HG02798 (cell line): Measurements from ENCODE around the gene LARP1B.
"Not testable (repeated sequence)": the region's sequence is repeated elsewhere in the genome, so short reads cannot be mapped to it uniquely, and the experiment has no call there.

Experiments used
- ATAC-seq: cut with Tn5 transposase; IDR thresholded peaks from one replicate; pipeline ENCODE4 v1.9.1; 2021; ENCODE audit warnings: mild to moderate bottlenecking; ENCODE audit not compliant: unreplicated experiment, poor library complexity

LARP1B gene

DNA sequence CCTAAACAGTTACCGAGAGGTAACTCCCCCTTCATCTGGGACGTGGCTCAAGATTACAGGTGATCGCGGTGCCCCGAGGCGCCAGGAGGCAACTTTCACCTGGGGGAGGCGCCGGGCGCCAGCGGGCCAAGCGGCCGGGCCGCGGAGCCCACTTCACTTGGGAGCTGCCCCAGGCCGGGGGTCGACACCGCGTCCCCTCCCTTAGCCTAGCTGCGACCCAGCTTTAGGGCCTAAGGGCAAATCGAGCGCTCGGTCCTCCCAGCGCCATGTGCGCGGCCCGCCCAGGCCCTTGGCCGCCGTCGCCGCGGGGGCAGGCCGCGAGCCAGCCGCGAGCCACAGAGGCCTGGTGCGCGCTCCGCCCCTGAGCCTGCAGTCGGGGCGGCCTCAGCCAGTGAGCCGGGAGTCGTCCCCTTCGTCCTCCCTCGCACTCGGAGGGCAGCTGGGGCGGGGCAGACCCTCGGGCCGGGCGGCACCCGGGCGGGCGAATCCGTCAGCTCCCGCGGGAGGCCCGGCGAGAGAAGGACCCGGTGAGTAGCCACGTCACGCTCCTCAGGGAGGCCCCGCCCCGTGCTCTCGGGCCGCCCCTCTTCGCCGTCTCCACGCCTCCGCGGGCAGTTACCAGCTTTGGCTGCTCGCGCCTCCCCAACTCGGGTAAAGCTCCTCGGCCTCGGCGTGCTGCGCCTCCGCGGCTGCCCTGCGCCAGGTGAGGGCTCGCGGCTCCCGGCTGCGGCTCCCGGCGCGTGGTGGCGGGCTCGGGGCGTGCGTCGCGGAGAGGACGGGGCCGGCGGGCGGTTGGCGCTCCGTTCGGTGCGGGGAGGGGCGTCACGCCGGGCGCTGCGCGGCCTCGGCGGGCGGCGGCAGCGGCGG, at the start of gene LARP1B:
LARP1B (plus strand) TSS at position 614 of the 867 bp plus-strand sequence. CDS start 13,640 bp downstream, outside the sequence.
- ATAC-seq: peak; percentile 90

DNA sequence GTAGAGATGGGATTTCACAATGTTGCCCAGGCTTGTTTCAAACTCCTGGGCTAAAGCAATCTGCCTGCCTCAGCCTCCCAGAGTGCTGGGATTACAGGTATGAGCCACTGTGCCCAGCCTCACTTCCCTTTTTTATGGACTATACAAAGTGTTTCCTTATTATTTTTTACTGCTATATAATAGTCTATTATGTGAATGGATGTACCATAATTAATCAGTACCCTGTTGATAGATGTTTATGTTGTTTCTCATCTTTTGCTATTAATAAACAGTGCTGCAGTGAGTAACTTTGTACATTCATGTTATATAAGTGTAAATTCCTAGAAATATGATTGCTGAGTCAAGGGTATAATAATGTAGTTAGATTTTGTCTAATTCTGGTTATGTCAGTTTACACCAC, 35.8 kb upstream of the LARP1B start:
- no peak for ATAC-seq

DNA sequence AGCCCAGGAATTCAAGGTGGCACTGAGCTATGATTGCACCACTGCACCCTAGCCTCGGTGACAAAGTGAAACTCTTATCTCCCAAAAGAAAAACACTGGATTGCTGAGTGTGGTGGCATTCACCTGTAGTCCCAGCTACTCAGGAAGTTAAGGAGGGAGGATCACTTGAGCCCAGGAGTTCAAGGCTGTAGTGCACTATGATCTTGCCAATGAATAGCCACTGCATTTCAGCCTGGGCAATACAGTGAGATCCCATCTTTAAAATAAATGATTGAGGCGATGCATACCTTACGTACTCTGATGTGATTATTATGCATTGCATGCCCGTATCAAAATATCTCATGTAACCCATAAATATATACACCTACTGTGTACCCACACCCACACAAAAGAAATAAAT, 31.2 kb upstream of the LARP1B start:
- no peak for ATAC-seq

DNA sequence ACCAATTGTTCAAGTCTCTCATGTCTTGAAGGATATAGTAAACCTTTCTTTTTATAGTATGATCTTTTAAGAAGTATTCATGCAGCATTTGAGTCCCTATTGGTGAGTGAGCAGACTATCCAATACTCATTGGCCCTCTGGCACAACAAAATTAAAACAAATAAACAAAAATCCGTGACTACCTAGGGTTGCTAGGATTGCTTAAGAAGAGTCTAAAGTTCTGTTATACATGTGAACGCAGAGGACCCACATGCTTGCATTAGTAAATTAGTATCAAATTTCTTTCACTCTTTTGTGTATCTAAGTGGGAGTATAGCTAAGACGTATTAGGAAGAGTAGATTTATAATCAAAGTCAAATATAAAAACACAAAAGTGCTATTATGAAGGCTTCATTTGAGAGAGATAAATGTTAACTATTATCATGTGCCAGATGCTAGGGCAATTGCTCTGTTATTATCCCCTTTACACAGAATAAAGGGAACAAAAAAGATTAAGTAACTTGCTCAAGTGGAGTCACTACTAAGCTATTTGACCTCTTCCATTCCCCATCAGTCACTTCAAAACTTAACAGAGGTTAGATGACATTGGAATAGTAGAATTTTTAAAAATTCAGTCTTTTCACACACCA, 29.2 kb upstream of the LARP1B start:
- no peak for ATAC-seq

DNA sequence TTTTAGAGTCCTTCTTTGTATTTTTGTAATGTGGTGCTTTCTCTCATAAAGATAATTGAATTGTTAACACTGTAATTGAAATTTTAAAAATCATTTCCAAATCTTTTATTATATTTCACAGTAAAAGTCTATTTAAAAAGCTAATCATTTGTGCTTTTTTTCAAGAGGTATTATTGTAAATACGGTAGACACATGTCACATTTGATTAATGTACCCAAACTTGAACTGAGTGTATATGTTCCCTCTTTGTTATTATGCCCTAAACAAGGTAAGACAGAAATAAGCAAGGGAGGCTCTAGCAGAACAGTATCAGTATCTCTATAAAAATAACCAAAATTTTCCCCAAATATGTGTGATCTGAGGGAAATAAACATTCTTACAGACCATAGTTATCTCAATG, 21.5 kb upstream of the LARP1B start:
- ATAC-seq: no peak

DNA sequence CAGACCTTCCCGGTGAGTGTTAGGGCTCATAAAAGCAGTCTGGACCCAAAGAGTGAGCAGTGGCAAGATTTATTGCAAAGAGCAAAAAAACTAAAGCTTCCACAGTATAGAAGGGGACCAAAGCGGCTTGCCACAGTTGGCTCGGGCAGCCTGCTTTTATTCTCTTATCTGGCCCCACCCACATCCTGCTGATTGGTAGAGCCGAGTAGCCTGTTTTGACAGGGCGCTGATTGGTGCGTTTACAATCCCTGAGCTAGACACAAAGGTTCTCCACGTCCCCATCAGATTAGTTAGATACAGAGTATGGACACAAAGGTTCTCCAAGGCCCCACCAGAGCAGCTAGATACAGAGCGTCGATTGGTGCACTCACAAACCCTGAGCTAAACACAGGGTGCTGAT, 14.1 kb upstream of the LARP1B start:
- ATAC-seq: not testable (repeated sequence)

DNA sequence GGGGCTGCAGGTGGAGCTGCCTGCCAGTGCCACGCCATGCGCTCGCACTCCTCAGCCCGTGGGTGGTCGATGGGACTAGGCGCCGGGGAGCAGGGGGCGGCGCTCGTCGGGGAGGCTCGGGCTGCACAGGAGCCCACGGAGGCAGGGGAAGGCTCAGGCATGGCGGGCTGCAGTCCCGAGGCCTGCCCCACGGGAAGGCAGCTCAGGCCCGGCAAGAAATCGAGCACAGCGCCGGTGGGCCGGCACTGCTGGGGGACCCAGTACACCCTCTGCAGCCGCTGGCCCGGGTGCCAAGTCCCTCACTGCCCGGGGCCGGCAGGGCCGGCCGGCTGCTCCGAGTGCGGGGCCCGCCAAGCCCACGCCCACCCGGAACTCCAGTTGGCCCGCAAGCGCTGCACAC, 13.6 kb upstream of the LARP1B start:
- ATAC-seq: not testable (repeated sequence)

DNA sequence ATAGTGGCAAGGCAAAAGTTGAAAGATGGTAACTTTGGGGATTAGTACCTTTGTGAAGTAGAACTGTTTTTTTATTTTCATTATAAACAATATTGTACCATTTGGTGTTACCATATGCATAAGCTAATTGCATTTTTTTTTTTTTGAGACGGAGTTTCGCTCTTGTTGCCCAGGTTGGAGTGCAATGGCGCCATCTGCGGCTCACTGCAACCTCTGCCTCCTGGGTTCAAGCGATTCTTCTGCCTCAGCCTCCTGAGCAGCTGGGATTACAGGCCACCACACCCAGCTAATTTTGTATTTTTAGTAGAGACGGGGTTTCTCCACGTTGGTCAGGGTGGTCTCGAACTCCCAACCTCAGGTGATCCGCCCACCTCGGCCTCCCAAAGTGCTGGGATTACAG, 9.9 kb upstream of the LARP1B start:
- not testable (repeated sequence) for ATAC-seq

DNA sequence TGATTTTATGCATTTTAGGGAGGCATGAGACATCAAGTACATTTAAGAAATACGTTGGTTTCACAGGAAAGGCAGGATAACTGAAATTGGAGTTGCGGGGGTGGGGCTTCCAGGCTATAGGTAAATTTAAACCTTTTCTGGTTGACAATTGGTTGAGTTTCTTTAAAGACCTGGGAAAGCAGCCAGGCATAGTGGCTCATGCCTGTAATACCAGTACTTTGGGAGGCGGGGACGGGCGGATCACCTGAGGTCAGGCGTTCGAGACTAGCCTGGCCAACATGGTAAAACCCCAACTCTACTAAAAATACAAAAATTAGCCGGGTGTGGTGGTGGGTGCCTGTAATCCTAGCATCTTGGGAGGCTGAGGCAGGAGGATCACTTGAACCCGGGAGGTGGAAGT, 6.2 kb upstream of the LARP1B start:
- ATAC-seq: not testable (repeated sequence)

DNA sequence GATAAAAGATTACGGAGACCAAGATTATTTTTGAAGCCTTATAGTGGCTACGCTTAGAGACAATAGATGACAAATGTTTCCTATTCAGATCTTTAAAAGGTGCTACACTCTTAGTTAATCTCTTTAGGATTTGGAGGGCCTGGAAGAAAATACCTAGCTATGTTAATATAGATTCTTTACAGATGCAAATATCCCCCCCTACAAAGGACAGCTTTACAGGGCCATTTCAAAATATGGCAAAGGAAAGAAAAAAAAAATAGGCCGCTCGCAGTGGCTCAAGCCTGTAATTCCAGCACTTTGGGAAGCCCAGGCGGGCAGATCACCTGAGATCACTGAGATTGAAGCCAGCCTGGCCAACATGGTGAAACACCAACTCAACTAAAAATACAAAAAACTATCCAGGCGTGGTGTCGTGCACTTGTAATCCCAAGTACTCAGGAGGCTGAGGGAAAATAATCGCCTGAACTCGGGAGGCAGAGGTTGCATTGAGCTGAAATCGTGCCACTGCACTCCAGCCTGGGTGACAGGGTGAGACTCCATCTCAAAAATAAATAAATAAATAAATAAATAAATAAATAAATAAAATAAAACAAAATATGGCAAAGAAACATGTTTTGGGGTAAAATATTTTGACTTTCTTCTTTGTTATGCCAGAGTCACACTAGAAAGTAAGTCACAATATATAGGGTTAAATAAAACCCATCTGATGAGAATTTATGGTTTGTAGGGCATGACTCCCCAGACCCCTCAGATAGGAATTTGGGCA, 5.5 kb upstream of the LARP1B start:
- ATAC-seq: not testable (repeated sequence)

DNA sequence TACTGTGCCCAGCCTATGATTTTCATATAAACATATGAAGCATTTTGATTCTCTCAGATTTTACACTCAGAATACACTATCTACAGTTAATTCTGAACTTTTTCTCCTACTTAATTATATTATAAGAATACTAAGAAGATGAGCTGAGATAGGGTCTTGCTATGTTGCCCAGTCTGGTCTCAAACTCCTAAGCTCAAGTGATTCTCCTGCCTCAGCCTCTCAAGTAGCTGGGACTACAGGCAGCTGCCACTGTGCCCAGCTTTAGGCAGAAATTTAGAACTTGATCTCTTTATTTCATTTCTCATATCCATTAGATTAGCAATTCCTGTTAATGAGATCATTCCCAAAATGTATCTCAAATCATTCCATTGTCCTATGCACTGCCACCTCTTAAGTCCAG, 4.7 kb upstream of the LARP1B start:
- ATAC-seq: no peak

DNA sequence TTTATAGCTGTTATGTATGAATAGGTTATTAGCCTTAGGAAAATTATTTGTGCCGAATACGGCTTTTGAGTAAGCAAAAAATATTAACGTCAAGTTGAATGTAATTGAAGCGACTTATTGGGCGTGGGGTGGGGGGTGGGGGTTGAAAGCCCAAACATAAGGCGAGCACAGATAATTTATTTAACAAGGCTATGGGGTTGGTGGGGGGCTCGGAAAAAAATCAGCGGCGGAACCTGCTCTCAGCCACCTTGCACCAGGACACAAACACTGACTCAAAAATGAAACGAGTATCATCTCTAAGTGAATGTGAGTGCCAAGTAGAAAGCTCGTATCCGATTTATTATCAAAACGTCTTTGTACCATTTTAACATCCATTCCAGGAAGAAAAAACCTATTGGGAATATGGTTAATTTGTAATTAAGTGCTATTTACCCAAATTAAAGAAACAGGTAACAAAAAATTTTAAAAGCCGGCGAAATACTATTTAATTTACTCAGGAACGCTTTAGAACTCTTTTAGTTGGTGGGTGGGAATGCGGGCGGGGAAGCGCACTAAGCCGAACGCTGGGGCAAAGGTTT, 902 bp upstream of the LARP1B start:
- ATAC-seq: no peak

DNA sequence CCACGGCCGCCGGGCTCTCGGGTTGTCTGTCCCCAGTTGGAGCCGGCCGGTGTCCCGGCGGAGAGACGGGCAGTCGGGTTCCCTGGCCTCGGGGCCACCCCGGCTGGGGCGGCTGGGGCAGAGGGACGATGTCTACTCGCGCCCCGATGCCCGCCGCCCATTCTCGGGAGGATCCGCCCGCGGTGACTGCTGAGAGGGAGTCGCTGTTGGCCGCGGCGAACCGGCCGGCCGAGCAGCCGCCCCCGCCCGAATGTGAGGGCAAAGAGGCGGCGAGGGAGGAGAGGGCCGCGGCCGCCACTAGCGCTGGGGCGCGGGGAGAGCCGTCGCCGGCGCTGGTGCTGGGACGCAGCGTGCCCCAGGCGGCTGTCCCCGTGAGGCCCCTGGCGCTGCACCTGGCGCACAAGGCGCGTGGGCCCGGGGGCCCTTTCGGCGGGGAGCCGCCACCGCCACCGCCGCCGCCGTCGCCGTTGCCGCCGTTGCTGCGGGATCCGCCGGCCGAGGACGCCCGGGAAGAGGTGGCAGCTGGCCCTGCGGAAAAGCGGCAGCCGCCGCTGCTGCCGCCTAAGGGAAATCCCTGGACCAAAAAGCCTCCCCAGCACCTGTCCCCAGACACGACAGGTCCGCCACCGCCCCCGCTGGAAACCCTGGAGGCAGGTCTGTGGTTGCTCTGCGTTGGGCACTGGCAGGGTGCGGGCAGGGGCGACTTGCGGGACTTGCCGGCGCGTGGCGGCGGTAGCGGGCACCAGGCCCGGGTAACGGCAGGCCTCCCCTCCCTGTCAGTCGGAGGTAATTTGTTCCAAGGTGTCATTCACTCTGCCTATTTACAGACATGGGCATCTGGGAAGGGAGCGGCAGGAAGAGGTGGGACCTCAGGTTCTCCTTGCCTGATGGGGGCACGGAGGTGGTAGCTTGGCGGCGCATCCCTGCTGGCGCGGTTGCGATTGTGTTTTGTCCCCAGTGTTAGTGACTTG, 739 bp downstream of the LARP1B start:
- ATAC-seq: peak; percentile 39

DNA sequence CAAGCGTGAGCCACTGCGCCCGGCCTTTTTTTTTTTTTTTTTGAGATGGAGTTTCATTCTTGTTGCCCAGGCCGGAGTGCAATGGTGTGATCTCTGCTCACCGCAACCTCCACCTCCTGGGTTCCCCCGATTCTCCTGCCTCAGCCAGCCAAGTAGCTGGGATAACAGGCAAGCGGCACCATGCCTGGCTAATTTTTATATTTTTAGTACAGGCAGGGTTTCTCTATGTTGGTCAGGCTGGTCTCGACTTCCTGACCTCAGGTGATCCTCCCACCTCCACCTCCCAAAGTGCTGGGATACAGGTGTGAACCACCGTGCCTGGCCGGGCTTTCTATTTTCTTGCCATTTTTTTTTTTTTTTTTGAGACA, 5.3 kb downstream of the LARP1B start:
- ATAC-seq: not testable (repeated sequence)

DNA sequence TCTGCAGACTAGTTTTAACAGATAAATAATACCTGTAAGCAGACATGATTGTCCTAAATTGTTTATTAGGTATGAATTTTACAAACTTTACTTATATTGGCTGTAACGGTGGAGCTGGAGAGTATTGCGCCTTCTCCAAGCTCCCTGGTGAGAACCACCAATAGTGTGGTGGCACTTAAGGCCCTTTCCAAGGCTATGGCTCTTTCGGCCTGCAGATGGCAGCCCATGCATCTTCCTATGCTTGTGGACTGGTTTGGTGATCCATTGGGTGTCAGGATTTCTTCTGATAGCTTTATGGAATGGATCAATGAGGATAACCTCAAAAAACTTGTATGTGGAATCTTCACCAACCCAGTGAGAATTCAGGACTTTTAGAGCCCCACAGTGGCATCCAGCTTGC, 7.8 kb downstream of the LARP1B start:
- ATAC-seq: peak; percentile 39

DNA sequence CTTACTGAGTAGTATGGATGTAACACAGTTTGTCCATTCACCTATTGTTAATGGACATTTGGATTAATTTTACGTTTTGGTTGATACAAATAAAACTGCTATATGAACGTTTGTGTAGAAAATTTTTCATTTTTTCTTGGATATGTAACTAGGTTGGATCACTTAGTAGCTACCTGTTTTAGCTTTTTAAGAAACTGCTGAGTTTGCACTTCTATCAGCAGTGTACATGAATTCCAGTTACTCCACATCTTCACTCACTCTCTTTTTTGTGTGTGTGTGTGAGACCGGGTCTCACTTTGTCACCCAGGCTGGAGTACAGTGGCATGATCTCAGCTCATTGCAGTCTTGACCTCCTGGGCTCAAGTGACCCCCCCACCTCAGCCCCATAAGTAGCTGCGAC, 15.4 kb downstream of the LARP1B start:
- no peak for ATAC-seq

DNA sequence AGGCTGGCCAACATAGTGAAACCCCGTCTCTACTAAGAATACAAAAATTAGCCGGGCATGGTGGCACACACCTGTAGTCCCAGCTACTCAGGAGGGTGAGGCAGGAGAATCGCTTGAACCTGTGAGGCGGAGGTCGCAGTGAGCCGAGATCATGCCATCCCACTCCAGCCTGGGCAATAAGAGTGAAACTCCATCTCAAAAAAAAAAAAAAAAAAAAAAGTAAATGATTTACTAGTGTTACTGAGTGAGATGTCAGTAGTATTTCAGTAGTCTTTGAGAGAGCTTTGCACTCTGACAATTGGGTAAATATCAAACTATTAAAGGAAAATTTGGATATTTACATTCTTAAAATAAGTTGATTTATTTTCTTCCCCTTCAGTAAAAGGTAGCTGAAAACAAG, 34.2 kb downstream of the LARP1B start:
- not testable (repeated sequence) for ATAC-seq

DNA sequence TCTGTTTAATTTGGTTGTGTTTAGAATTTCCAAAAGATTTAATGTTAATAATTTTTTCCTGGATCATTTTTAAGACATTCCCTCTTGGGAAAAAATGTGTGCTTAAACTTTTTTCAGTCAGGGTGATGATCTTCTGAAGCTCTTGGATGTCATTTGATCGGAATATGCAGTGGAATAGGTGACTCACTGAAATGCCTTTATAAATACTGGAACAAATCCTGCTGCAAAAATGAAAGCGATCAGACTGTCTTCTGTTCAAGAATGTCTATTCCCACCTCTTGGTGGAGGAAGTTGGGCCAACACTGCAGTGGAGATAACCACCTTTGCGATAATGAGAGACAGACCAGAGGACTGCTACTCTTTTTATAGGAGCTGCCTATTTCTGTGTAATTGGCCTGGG, 46.7 kb downstream of the LARP1B start:
- no peak for ATAC-seq

DNA sequence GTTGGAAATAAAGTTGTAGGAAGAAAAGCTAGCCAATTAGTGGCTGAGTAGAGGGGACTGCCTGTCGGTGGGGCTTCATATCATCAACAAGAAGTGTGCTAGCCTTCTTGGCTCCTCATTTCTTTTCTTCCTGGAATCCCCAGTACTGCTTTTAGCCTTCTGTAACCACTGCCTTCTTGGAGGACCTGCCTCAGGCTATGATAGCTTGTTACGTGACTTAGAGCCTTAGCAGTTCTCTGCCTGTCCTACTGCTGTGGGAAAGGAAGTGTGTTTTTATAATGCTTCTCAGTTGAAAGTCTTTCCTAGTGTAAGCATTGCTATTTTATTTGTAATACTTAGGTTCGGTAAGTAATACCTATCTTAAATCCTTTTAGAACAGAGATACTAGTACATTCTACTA, 61.9 kb downstream of the LARP1B start:
- ATAC-seq: no peak

DNA sequence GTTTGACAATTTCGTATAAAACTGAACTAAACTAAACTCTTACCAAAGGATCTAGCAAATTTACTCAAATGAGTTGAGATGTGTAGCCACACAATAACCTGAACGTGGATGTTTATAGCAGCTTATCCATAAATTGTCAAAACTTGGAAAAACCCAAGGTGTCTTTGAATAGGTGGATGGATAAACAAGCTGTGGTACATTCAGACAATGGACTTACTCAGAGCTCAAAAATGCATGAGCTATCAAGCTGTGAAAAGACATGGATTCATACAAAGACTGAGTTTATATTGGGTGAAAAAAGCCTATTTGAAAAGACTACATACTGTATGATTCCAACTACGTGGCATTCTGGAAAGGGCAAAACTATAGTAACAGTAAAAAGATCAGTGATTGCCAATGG, 69.5 kb downstream of the LARP1B start:
- ATAC-seq: no peak
